Natural killer cell (primary cell): ENCODE measurements around the gene RAB8B. TPM values are rescaled to one million over a fixed set of nuclear protein-coding genes. Genes with fewer than 3 reads are reported as not detected.

Experiments used
- ATAC-seq, 3 donors: fragments of 150-1000 bp in 2 of 3; fragments of 200-7000 bp in 1 of 3; cut with Tn5 transposase; 1 replicate in 1 of 3; 2 replicates in 2 of 3; pipeline ENCODE4 v1.10.0; 2021; ENCODE audit warnings: mild to moderate bottlenecking in 2 of 3, moderate library complexity in 2 of 3
- DNase-seq, 2 donors: peaks; one replicate each; pipeline versions ENCODE4 v3.0.0 to v3.0.0-alpha.2; 2013 to 2021; ENCODE audit warnings: mixed read lengths in 1 of 2
- H3K27ac ChIP-seq: one replicate; pipeline ENCODE4 v1.5.1; 2013; ENCODE audit warnings: mild to moderate bottlenecking, low read length
- H3K27me3 ChIP-seq: one replicate; pipeline ENCODE4 v1.6.1; 2013; ENCODE audit warnings: low read length; ENCODE audit not compliant: control insufficient read depth, insufficient read depth
- H3K36me3 ChIP-seq: one replicate; pipeline ENCODE4 v1.6.1; 2013; ENCODE audit warnings: low read length; ENCODE audit not compliant: control insufficient read depth, insufficient read depth
- H3K4me1 ChIP-seq: one replicate; pipeline ENCODE4 v1.6.1; 2013; ENCODE audit warnings: low read length; ENCODE audit not compliant: control insufficient read depth, insufficient read depth
- H3K4me3 ChIP-seq: one replicate; pipeline ENCODE4 v1.5.1; 2013; ENCODE audit warnings: low read length
- H3K9me3 ChIP-seq: one replicate; pipeline ENCODE4 v1.6.1; 2013; ENCODE audit warnings: low read length; ENCODE audit not compliant: control insufficient read depth, insufficient read depth
- H3K27ac Mint-ChIP-seq, 2 donors: one replicate each; pipeline ENCODE4 v1.8.0; 2022; ENCODE audit warnings: mild to moderate bottlenecking in 2 of 2, mixed read lengths in 2 of 2, moderate library complexity in 1 of 2
- H3K27me3 Mint-ChIP-seq, 2 donors: one replicate each; pipeline ENCODE4 v1.8.0; 2022; ENCODE audit warnings: low read depth in 2 of 2, mixed read lengths in 2 of 2
- H3K36me3 Mint-ChIP-seq: one replicate; pipeline ENCODE4 v1.8.0; 2022; ENCODE audit warnings: mixed read lengths
- H3K4me1 Mint-ChIP-seq, 2 donors: one replicate each; pipeline ENCODE4 v1.8.0; 2022; ENCODE audit warnings: mixed read lengths in 2 of 2
- H3K4me3 Mint-ChIP-seq: one replicate; pipeline ENCODE4 v1.8.0; 2022; ENCODE audit warnings: mild to moderate bottlenecking, moderate library complexity, mixed read lengths
- H3K9me3 Mint-ChIP-seq, 2 donors: one replicate each; pipeline ENCODE4 v1.8.0; 2022; ENCODE audit warnings: mixed read lengths in 2 of 2
- WGBS: methylation state at CpG from one replicate; pipeline ENCODE4 v1.1.7; 2013; ENCODE audit warnings: missing lambda C conversion rate; ENCODE audit not compliant: insufficient coverage; 5-methylcytosine and 5-hydroxymethylcytosine counted together
- intact Hi-C: fragments of 100-400 bp; cut with micrococcal nuclease; formaldehyde crosslinking; loops from one replicate; pipeline ENCODE4 v1.14.2; 2022
- total RNA-seq, 4 donors: library from RNA; stranded (reverse); fragments of 120-200 nt in 1 of 4; gene quantifications; one replicate each; pipeline versions ENCODE4 v1.2.3 to v1.2.4, GENCODE V29; 2013 to 2022
- TF ChIP-seq, protein P1 (sequence below): fragments of 200-600 bp; IDR thresholded peaks from one replicate; pipeline ENCODE4 v1.8.0; 2022; ENCODE audit warnings: antibody characterized with exemption

The RAB8B gene
- total RNA-seq, 3 donors from 2014 or later (not counting 1 experiment from before 2014, with no cell fraction given) = 128 to 155 (median 137) TPM

DNA sequence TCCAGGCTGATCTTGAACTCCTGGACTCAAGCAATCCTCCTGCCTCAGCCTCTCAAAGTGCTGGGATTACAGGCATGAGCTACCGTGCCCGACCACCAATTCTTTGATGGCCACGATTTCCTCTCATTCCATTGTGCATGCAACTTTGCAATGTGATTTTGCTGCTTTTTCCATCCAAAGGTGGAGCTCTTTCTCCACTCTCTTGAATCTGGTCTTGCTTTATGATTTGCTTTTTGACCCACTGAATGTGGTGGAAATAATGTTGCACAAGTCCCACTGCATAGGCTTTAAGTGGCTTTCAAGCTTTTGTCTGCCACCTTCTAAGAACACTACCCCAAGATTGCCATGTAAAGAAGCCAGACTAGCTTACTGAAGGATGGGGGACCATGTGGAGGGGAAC, 42.7 kb upstream of the RAB8B start:
- peak in 1 of 2 donors; percentile 14 for DNase-seq

DNA sequence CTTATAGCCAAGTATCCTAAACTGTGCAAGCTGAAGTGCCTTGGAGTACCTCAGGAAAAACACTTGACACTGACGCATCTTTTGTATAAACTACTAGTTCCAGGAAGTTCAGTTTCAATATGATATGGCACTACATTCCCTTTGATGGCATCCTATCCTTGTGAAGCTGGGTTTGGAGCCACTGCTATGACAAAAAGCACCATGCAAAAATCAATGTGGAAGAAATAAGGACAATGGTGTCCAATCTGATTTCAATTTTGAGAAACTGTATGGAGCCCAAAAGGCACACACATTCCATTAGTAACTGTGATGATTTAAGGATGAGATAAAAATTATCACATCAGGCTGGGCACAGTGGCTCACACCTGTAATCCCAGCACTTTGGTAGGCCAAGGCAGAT, 37.7 kb upstream of the RAB8B start:
- Histone ChIP-seq H3K27me3 (no peaks in the 10 kb centered on the region), H3K27ac (no peak overlapping the region), H3K9me3 (no peaks in the 10 kb centered on the region), H3K36me3 (peaks cover 14% of the 10 kb centered on the region), H3K4me3 (no peak overlapping the region), H3K4me1 (no peaks in the 10 kb centered on the region)
- Mint-ChIP-seq H3K9me3 (no peaks in the 10 kb centered on the region), H3K27me3 (no peaks in the 10 kb centered on the region), H3K36me3 (no peaks in the 10 kb centered on the region), H3K27ac (no peak overlapping the region), H3K4me3 (no peak overlapping the region), H3K4me1 (peaks cover 7 to 8% of the 10 kb centered on the region in 2 donors)
- TF ChIP-seq, protein P1, sequence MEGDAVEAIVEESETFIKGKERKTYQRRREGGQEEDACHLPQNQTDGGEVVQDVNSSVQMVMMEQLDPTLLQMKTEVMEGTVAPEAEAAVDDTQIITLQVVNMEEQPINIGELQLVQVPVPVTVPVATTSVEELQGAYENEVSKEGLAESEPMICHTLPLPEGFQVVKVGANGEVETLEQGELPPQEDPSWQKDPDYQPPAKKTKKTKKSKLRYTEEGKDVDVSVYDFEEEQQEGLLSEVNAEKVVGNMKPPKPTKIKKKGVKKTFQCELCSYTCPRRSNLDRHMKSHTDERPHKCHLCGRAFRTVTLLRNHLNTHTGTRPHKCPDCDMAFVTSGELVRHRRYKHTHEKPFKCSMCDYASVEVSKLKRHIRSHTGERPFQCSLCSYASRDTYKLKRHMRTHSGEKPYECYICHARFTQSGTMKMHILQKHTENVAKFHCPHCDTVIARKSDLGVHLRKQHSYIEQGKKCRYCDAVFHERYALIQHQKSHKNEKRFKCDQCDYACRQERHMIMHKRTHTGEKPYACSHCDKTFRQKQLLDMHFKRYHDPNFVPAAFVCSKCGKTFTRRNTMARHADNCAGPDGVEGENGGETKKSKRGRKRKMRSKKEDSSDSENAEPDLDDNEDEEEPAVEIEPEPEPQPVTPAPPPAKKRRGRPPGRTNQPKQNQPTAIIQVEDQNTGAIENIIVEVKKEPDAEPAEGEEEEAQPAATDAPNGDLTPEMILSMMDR = no peak
- DNase-seq (no peak), ATAC-seq (no peak)
- intact Hi-C loops = no loop called here
- 86% methylated on average over 1 of the region's 1 CpG for WGBS

More for the DNA sequence above, 42.7 kb upstream of the RAB8B start:
- TF ChIP-seq, protein P1 = no peak
- WGBS = 64% methylated on average over 3 of the region's 3 CpGs
- H3K9me3 ChIP-seq = no peaks in the 10 kb centered on the region
- H3K4me1 ChIP-seq = no peaks in the 10 kb centered on the region
- ATAC-seq = no peak
- Mint-ChIP-seq H3K9me3 (no peaks in the 10 kb centered on the region), H3K36me3 (no peaks in the 10 kb centered on the region), H3K27me3 (no peaks in the 10 kb centered on the region), H3K4me3 (no peak overlapping the region), H3K27ac (peak overlapping the region in 1 of 2 donors; percentile 33), H3K4me1 (no peaks in the 10 kb centered on the region)
- H3K4me3 ChIP-seq = no peak overlapping the region
- no peak overlapping the region for H3K27ac ChIP-seq
- H3K27me3 ChIP-seq = no peaks in the 10 kb centered on the region
- H3K36me3 ChIP-seq = peaks cover 4% of the 10 kb centered on the region
- intact Hi-C loops = no loop called here

DNA sequence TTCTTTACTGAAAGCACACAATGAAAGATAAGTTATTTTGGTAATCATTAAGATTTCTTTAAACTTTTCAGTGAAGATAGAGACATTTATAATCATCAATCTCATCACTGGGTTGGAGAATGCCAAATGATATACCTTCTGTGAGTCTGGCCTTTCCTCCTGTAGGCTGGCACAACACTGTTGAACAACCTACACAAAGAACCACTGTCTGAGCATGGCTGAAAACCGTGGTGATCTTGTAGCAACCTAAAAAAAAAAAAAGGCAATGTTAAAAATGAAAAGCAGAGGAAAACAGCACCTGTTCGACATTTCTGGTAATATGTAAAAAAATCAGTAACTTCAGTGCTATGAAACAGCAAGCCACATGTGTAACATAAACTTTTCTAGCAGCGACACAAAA, 33.9 kb upstream of the RAB8B start:
- H3K9me3 Mint-ChIP-seq = no peaks in the 10 kb centered on the region
- no peaks in the 10 kb centered on the region for H3K27me3 Mint-ChIP-seq
- Histone ChIP-seq H3K4me1 (peaks cover 6% of the 10 kb centered on the region), H3K4me3 (no peak overlapping the region), H3K27ac (no peak overlapping the region), H3K27me3 (no peaks in the 10 kb centered on the region), H3K9me3 (no peaks in the 10 kb centered on the region), H3K36me3 (peaks cover 14% of the 10 kb centered on the region)
- no peaks in the 10 kb centered on the region for H3K36me3 Mint-ChIP-seq
- 66% methylated on average over 3 of the region's 3 CpGs for WGBS
- intact Hi-C loops = loop anchor here (5.0 kb wide), 2 partner anchors 33 to 92 kb away; partner anchors contain the start of gene LACTB
- no peak for ATAC-seq
- H3K4me3 Mint-ChIP-seq = peak overlapping the region; percentile 73
- H3K4me1 Mint-ChIP-seq = peaks cover 14 to 15% of the 10 kb centered on the region in 2 donors
- TF ChIP-seq, protein P1 = no peak
- no peak for DNase-seq
- H3K27ac Mint-ChIP-seq = peak overlapping the region in 1 of 2 donors; percentile 20
